NCI-H69 (cell line): ENCODE results near the gene MGLL.

Source experiments
- DNase-seq: peaks from one replicate; lab custom pipeline; 2025; lab: John Stamatoyannopoulos, UW

Gene MGLL

GRCh38 chr3:127741690-127742089, 80.6 kb downstream of the MGLL start:
- DNase-seq, result no peak

GRCh38 chr3:127741246-127741645, 81.1 kb downstream of the MGLL start:
- DNase-seq, result no peak

GRCh38 chr3:127740136-127740915, 82.0 kb downstream of the MGLL start:
- DNase-seq, result no peak

GRCh38 chr3:127739347-127740135, 82.8 kb downstream of the MGLL start:
- no peak for DNase-seq

- peak; percentile 13 for DNase-seq
Measured at GRCh38 chr3:127738192-127738840, 84.0 kb downstream of the MGLL start.

GRCh38 chr3:127736801-127737539, 85.3 kb downstream of the MGLL start:
- no peak for DNase-seq

- DNase-seq, result peak; percentile 27
Measured at GRCh38 chr3:127735767-127736693, 86.3 kb downstream of the MGLL start.

GRCh38 chr3:127734754-127735473, 87.4 kb downstream of the MGLL start:
- DNase-seq, result no peak

GRCh38 chr3:127734181-127734720, 88.1 kb downstream of the MGLL start:
- DNase-seq, result no peak

GRCh38 chr3:127733781-127734180, 88.5 kb downstream of the MGLL start:
- DNase-seq, result no peak

GRCh38 chr3:127732879-127733350, 89.4 kb downstream of the MGLL start:
- no peak for DNase-seq

- no peak for DNase-seq
Measured at GRCh38 chr3:127732303-127732702, 90.0 kb downstream of the MGLL start.

GRCh38 chr3:127731546-127732289, 90.6 kb downstream of the MGLL start:
- no peak for DNase-seq

- DNase-seq, result no peak
Measured at GRCh38 chr3:127730666-127731295, 91.5 kb downstream of the MGLL start.

- no peak for DNase-seq
Measured at GRCh38 chr3:127730171-127730570, 92.1 kb downstream of the MGLL start.

GRCh38 chr3:127729556-127730056, 92.7 kb downstream of the MGLL start:
- no peak for DNase-seq

GRCh38 chr3:127728417-127729015, 93.8 kb downstream of the MGLL start:
- DNase-seq, result no peak

- DNase-seq, result peak; percentile 10
Measured at GRCh38 chr3:127726894-127727293, 95.4 kb downstream of the MGLL start.
